GM18499 (cell line): ENCODE measurements around the gene GUK1.
"Not testable (repeated sequence)": the region's sequence is repeated elsewhere in the genome, so short reads cannot be mapped to it uniquely, and the experiment has no call there.

ENCODE experiments used
- ATAC-seq: cut with Tn5 transposase; IDR thresholded peaks from one replicate; pipeline ENCODE4 v1.9.1; 2021; ENCODE audit warnings: moderate number of reproducible peaks; ENCODE audit not compliant: insufficient read depth, unreplicated experiment

Gene GUK1

DNA sequence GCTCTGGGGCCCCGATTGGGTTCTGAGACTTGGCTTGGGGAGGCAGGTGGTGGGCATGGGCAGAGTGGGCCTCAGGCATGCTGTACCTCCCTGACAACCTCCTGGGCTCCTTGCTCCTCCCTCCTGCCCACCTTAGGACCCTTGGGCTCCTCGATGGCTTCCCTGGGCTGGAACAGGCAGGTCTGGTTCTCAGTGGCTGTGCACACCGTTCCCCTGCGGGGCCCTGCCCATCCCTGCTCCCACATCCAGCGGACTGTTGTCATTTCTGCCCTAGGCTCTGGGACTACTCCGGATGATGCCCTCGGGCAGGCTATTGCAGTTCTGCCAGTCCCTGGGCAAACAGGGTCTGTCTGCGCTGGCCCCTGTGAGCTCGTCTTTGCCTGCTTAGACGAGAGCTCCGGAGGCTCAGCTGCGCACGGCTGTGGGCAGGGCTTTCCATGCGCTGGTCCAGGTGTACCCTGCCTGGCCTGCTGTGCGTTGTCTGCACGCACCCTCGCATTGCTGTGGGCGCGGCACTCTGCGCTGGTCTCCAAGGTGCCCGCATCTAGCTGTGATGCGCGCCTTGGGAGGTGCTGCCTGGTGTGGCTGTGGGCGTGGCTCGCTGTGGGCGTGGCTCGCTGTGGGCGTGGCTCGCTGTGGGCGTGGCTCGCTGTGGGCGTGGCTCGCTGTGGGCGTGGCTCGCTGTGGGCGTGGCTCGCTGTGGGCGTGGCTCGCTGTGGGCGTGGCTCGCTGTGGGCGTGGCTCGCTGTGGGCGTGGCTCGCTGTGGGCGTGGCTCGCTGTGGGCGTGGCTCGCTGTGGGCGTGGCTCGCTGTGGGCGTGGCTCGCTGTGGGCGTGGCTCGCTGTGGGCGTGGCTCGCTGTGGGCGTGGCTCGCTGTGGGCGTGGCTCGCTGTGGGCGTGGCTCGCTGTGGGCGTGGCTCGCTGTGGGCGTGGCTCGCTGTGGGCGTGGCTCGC lies 33.7 kb downstream of the GUK1 start:
- not testable (repeated sequence) for ATAC-seq

DNA sequence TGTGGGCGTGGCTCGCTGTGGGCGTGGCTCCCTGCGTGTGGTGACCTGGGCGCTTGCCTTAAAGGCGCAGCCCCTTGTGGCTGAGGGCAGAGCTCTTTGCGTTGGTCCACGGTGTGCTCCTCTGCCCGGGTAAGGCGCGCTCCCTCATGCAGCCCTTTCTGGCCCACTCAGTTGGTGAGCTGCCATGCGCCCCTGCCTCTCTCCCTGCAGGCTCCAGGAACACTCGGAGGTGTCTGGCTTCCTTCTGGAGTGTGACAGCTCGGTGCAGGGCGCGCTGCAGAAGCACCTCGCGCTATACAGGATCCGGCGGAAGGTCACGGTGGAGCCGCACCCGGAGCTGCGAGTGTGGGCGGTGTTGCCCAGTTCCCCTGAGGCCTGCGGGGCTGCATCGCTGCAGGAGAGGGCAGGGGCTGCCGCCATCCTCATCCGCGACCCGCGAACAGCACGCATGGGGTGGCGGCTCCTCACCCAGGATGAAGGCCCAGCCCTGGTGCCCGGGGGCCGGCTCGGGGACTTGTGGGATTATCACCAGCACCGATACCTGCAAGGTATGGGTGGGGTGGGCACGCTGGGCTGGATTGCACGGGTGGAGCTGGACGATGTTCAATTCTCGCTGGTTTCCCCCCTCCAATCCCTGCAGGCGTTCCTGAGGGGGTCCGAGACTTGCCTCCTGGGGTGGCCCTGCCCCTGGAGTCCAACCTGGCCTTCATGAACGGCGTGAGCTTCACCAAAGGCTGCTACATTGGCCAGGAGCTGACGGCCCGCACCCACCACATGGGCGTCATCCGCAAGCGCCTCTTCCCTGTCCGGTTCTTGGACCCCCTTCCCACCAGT lies 34.6 kb downstream of the GUK1 start:
- no peak for ATAC-seq

DNA sequence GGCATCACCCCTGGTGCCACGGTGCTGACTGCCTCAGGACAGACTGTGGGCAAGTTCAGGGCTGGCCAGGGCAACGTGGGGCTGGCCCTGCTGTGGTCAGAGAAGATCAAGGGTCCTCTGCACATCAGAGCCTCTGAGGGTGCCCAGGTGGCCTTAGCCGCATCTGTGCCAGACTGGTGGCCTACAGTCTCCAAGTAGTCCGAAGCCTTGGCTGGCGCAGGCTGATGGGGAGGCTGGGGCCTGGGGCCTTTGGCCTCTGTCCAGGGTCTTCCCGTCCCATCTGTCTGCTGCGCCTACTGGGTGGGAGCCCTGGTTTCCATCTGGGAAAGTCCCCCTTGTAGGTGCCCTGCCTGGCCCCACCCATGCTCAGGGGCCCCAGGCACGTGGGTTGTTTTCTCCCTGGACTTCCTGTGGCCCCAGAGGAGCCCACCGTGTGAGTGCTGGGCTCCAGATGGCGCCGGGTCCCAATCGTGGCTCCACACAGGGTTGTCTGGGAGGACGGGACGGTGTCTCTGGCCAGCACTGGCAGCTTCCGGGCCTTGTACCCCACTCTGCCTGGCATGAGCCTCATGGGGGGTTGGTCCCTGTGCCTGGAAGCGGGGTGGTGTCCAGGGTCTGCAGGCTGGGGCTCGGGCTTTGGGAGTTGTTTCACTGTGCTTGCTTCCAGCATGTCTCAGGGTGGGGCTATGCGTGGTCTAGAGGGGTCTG lies 35.4 kb downstream of the GUK1 start:
- no peak for ATAC-seq

DNA sequence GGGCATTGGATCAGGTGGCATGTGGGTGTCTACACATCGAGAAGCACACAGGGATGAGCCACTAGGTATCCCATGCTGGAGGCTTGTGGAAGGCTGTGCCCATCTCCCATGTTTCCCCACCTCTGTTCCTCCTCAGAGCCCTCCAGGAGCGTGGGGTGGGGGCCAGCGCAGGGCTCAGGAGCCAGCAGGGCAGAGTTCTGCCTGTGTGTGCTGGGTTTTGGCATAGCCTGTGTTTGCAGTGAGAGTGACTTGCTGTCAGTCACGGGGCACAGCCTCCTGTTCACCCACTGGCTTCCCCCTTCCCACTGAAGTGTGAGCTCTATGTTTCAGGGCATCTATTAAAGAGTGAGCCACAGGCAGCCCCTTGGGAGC lies 35.9 kb downstream of the GUK1 start:
- no peak for ATAC-seq

DNA sequence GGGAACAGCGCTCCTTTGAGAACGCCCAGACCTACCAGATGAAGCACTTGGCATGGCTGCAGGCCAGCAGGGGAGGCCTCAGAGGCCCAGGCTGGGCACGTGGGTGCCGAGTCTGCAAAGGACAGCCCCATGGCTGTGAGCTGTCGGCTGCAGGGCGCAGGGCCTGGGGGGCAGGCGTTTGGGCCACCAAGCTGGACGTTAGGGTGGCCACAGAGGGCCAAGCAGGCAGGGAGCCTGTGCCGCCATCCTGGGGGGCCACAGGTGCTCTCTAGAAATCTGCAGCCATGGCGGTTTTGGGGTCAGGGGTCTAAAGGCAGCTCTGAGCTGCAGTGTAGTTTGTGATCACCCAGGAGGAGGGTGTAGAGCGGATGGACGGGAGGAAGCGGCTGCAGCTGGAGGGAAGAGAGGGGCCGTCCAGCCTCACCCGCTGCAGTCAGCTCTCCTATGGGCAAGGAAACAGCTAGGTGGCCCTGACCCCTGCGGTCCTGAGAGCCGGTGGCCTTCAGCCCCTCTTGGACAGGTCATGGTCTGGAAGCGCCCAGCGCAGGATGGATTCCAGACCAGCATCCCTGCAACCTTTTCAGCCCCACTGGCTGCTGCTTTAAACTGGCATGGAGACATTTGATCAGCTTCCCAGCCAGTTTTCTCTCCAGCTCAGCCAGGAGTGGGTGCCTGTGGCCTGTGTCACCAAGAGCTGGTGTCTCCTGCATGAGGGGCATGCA lies 36.5 kb downstream of the GUK1 start:
- no peak for ATAC-seq

DNA sequence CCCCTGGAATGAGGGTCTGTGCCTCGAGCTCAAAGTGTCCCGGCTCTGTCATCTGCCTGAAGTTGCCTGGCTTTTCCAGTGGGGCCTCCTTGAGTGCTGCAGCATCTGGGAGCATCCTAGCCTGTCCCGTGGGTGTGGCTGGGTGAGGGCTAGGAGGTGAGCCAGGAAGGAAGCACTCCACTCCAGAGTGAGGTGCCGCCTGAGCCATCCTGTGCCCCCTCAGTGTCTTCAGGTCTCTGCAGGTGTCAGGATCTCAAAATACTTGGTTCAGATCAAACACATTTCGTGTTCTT lies 37.0 kb downstream of the GUK1 start:
- ATAC-seq = no peak

DNA sequence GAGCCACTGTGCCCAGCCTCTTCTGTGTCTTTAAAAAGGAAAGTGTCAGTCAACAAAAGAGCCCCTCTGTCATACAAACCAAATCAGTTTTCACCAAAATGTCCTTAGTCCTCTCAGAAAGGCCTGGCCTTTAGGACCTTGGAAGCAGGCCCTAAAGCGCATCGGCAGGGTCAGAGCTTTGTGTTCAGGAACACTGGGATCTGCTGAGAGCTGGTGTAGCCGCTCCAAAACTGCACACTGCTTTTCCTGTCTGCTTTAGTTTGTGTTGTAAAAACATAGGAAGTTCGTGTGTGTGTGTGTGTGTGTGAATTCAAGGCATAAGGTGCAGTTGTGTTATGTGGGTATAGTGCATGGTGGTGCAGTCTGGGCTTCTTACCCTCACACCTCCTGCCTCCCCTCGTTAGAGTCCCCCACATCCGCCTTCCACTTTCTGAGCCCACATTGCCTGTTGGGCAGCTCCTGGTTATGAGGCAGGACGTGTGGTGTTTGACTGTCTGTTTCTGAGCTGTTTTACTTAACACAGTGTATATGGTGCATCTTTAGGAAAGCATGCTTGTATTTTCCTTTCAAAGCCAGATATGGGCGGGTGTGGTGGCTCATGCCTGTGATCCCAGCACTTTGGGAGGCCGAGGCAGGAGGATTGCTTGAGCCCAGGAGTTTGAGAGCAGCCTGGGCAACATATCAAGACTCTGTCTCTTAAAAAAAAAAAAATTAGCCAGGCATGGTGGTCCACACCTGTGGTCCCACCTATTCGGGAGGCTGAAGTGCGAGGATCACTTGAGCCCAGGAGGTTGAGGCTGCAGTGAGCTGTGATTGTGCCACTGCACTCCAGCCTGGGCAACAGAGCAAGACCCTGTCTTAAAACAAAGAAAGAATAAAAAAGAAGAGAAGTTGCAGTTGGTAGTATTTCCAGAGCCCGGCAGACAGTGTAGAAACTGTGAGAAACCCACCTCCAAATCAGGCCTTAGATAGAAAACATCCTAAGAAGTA lies 37.9 kb downstream of the GUK1 start:
- no peak for ATAC-seq

DNA sequence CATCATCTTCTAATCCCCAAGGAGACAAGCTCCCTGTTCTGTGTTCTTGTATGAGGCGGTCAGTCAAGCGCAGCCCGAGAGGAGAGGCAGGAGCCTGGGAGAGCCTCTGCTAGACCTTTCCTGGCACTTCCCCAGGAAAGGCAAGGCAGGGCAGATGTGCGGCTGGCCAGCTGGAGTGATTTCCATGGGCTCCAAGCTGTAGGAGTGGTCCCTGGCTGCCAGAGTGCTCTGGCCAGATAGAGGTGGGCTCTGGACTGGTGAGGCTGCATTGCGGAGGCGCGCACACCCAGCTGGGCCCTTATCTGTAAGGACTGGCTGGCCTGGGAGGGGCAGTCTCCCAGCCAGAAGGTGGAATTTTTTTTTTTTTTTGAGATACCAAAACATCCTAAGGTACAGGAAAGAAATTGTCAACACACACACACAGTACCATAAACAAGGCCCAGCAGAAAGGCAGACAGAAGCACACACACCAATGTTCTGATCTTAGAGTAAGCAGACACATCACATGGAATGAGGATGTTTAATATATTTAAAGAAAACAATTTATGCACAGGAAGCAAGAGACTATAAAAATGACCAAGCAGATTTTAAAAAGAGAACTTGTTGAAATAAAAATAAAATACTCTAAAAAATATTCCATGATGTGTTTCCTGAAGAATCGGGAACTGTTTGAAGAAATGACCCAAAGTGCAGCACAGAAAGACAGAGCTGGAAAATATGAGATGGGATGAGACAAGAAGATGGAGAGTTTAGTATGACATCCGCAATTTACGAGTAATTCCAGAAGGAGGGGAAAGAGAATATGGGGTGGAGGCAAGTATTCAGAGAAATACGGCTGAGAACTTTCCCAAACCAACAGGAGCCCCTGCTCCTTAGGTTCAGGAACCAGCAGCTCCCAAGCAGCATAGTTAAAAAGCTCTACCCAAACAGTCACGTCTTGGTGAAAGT lies 38.9 kb downstream of the GUK1 start:
- no peak for ATAC-seq

DNA sequence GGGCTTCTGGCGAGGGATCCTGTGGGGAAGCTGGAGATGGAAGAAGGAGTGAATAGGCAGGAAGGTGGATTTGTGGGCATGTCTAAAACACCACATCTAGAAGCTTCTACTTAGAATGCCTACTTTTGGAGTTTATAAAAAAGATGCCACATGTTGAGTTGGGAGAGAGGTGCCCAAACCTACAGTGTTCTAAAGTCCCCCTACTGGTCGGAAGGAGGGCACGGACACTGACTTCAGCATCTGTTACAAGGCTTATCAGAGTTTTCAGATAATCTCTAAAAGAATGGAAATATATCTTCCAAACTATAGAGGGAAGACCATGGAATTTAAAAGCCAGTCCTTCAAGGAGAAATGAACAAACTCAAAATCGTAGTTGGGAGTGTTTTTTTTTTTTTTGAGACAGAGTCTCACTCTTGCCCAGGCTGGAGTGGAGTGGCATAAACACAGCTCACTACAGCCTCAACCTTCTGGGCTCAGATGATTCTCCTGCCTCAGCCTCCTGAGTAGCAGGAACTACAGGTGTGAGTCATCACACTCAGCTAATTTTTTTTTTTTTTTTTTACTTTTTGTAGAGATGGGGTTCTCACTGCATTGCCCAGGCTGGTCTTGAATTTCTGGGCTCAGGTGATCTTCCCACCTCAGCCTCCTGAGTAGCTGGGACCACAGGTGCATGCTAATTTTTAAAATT lies 40.3 kb downstream of the GUK1 start:
- no peak for ATAC-seq

DNA sequence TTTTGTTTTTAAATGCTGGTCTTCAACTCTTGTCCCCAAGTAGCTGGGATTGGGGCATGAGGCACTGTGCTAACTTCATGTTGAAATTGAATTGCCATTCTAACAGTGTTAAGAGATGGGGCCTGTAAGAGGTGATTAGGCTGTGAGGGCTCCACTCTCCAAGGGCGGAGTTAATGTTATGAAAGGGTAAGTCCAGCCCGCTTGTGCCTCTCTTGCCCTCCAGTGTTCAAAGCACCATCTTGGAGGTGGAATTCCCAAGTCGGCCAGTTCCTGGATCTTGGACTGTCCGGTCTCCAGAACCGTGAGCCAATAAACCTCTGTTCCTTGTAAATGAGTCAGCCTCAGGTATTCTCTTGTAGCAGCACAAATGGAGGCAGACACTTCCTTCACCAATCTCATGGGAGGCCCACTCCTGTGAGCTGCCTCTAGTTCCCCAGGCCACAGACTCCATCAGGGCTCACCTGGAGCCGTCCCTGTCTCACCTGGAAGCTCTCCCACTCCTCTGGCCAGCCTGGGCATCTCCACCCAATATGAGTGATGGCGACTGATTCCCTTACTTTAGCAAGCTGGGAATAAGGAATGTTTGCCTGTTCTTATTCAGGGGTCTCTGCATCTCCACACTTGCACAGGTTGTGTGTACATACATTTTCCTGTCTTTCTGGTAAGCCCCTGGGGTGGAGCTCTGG lies 41.0 kb downstream of the GUK1 start:
- no peak for ATAC-seq

DNA sequence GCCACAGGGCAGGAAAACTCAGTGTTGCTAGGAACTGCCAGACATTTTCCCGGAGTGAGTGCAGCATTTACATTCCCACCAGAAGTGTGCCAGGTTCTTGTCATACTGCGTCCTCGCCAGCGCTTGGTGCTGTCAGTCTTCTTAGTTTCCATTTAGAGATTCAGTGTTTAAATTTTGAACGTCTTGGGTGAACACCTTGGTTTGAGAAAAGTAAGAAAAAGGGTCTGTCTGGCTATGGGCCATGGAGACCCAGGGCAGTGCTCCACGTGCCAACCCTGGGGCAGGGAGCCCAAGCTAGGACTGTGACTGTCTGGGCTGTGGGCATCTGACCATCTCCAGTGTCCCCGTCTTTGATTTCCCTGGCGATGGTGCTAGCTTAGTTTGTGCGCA lies 41.6 kb downstream of the GUK1 start:
- no peak for ATAC-seq

DNA sequence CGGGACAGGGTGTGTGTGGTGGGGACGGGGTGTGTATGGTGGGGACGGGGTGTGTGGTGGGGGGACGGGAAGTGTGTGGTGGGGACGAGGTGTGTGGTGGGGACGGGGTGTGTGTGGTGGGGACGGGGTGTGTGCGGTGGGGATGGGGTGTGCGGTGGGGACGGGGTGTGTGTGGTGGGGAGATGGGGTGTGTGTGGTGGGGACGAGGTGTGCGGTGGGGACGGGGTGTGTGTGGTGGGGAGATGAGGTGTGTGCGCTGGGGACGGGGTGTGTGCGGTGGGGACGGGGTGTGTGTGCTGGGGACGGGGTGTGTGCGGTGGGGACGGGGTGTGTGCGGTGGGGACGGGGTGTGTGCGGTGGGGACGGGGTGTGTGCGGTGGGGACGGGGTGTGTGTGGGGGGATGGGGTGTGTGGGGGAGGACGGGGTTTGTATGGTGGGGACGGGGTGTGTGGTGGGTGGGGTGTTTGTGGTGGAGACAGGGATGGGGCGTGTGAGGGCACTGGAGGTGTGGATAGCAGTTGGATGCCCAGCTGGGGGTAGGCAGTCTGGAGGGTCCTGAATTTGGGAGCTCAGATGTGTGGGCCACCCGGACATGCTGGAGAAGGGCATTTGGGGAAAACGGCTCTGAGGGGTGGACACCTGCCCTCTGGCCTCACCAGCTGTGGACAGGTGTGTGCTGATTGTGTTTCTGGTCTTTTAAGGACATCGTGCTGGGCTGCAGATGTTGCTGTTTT lies 42.4 kb downstream of the GUK1 start:
- no peak for ATAC-seq

DNA sequence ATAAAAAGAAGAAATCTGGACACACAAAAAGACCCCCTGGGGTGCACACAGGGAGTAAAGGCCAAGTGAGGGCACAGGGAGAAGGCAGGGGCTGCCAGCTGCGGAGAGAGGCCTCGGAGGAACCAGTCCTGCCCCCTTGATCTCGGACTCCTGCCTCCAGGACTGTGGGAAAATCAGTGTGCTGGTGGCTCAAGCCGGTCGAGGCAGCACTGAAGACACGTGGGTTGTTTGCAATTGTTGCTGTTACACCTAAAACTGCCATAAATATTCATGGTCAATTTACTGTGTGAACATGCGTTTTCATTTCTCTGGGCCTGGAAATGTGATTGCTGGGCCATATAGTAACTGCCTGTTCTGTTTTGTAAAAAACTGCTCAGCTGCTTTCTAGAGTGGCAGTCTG lies 44.1 kb downstream of the GUK1 start:
- no peak for ATAC-seq

DNA sequence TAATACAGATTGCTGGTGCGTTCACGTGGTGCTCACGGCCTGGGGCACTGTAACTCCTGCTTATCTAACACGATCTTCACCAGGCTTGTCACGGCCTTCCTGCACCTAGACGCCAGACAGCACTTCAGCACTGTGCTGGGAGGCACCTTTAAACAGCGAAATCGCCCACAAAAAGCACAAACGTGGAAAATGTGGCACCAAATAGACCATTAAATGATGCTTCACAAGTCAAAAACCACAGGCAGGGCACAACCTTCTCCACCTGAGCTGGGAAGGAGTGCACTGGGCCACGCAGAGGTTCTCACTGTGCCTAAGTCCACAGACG lies 45.5 kb downstream of the GUK1 start:
- ATAC-seq = no peak

DNA sequence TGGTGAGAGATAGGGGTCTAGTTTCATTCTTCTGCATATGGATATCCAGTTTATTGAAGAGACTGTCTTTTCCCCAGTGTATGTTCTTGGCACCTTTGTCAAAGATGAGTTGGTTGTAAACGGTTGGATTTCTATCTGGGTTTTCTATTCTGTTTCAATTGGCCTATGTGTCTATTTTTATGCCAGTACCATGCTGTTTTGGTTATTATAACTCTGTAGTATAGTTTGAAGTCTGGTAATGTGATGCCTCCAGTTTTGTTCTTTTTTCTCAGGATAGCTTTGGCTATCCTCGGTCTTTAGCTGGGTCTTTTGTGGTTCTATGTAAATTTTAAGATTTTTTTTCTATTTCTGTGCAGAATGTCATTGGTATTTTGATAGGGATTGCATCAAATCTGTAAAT lies 48.2 kb downstream of the GUK1 start:
- not testable (repeated sequence) for ATAC-seq

DNA sequence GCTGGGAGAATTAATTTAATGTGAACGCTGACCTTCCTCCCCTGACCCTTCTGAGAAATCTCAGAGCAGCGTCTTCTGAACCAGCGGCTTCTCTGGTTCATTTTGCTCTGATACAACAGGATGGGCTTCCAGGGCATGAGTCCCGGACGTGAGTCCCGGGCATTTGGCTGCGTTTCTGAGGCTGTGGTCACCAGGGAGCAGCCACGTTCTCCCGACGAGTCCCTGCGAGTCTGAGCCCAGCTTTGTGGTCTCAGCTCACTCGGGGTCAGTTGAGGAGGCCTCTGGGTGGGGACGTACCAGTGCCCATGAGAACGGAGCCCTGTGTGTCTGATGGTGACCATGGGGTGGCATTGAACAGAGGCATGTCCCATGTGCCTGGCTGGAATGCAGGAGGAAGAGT lies 50.1 kb downstream of the GUK1 start:
- no peak for ATAC-seq

DNA sequence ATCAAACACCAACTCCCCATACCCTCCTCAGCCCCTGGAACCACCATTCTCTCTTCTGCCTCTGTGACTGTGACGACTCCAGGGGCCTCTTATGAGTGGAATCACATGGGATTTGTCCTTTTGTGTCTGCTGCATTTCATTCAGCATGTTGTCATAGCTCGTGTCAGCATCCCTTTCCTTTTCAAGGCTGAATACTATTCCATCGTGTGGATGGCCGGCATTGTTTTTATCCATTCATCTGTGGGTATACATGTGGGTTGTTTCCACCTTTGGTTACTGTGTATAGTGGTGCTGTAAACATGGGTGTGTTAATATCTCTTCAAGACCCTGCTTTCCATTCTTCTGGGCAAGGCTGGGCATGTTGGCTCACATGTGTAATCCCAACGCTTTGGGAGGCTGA lies 50.7 kb downstream of the GUK1 start:
- ATAC-seq = no peak
